Chondrocyte (in vitro differentiated cells): ENCODE measurements around the gene GUCY1B1. TPM values are rescaled to one million over a fixed set of nuclear protein-coding genes. Genes with fewer than 3 reads are reported as not detected.

Source experiments
- DNase-seq: peaks from one replicate; pipeline ENCODE4 v3.0.0; 2021; ENCODE audit warnings: mixed read lengths, low spot score
- H3K27ac Mint-ChIP-seq: one replicate; pipeline ENCODE4 v1.8.0; 2021; ENCODE audit warnings: mild to moderate bottlenecking, moderate library complexity, mixed read lengths; ENCODE audit not compliant: unreplicated experiment
- H3K27me3 Mint-ChIP-seq: 2 replicates; pipeline ENCODE4 v1.8.0; 2021; ENCODE audit warnings: low read depth, mixed read lengths
- H3K36me3 Mint-ChIP-seq: 2 replicates; pipeline ENCODE4 v1.8.0; 2021; ENCODE audit warnings: low read depth, mixed read lengths
- H3K4me1 Mint-ChIP-seq: 2 replicates; pipeline ENCODE4 v1.8.0; 2021; ENCODE audit warnings: low read depth, mild to moderate bottlenecking, mixed read lengths
- H3K4me3 Mint-ChIP-seq: one replicate; pipeline ENCODE4 v1.8.0; 2021; ENCODE audit warnings: mild to moderate bottlenecking, moderate library complexity, mixed read lengths; ENCODE audit not compliant: unreplicated experiment
- H3K9me3 Mint-ChIP-seq: 2 replicates; pipeline ENCODE4 v1.8.0; 2021; ENCODE audit warnings: low read depth, mixed read lengths
- CTCF ChIP-seq: fragments of 200-600 bp; sonication (generic); IDR thresholded peaks from 2 replicates; pipeline ENCODE4 v1.5.0; 2021; ENCODE audit warnings: antibody characterized with exemption, mild to moderate bottlenecking, moderate library complexity
- total RNA-seq: library from RNA; stranded (reverse); gene quantifications from 3 replicates; pipeline ENCODE4 v1.2.1, GENCODE V29; 2021

GUCY1B1 gene
- total RNA-seq, 1 donor from 2014 or later: 20.5 TPM

- Mint-ChIP-seq H3K4me1 (peaks cover 30% of the 10 kb centered on the region), H3K4me3 (no peak overlapping the region), H3K36me3 (peaks cover 8% of the 10 kb centered on the region), H3K9me3 (no peaks in the 10 kb centered on the region), H3K27ac (no peak overlapping the region), H3K27me3 (no peaks in the 10 kb centered on the region)
- DNase-seq: no peak
- TF ChIP-seq CTCF: no peak
Observed at GRCh38 chr4:155785828-155786227, 27.0 kb downstream of the GUCY1B1 start.

- peaks cover 8% of the 10 kb centered on the region for H3K36me3 Mint-ChIP-seq
- no peak for DNase-seq
- H3K4me3 Mint-ChIP-seq: no peak overlapping the region
Observed at GRCh38 chr4:155787113-155787710, 28.4 kb downstream of the GUCY1B1 start.

GRCh38 chr4:155789391-155789790 lies 30.6 kb downstream of the GUCY1B1 start:
- Mint-ChIP-seq H3K9me3 (no peaks in the 10 kb centered on the region), H3K4me3 (no peak overlapping the region), H3K4me1 (peaks cover 21% of the 10 kb centered on the region), H3K27ac (no peak overlapping the region), H3K36me3 (peaks cover 8% of the 10 kb centered on the region), H3K27me3 (no peaks in the 10 kb centered on the region)
- DNase-seq: no peak
- TF ChIP-seq CTCF: no peak

More at GRCh38 chr4:155787113-155787710, 28.4 kb downstream of the GUCY1B1 start:
- peak; percentile 93 for TF ChIP-seq CTCF
- Mint-ChIP-seq H3K27me3 (no peaks in the 10 kb centered on the region), H3K4me1 (peaks cover 25% of the 10 kb centered on the region), H3K9me3 (no peaks in the 10 kb centered on the region), H3K27ac (no peak overlapping the region)

GRCh38 chr4:155789982-155790381 lies 31.2 kb downstream of the GUCY1B1 start:
- no peak for DNase-seq
- Mint-ChIP-seq H3K4me1 (peaks cover 17% of the 10 kb centered on the region), H3K27me3 (no peaks in the 10 kb centered on the region), H3K36me3 (peaks cover 8% of the 10 kb centered on the region), H3K9me3 (no peaks in the 10 kb centered on the region), H3K27ac (no peak overlapping the region), H3K4me3 (no peak overlapping the region)
- no peak for TF ChIP-seq CTCF

- H3K4me1 Mint-ChIP-seq: peaks cover 9% of the 10 kb centered on the region
- no peak for DNase-seq
Observed at GRCh38 chr4:155794589-155795236, 35.9 kb downstream of the GUCY1B1 start.

More at GRCh38 chr4:155794589-155795236, 35.9 kb downstream of the GUCY1B1 start:
- Mint-ChIP-seq H3K27ac (no peak overlapping the region), H3K9me3 (no peaks in the 10 kb centered on the region), H3K27me3 (no peaks in the 10 kb centered on the region), H3K36me3 (peaks cover 10% of the 10 kb centered on the region), H3K4me3 (no peak overlapping the region)
- TF ChIP-seq CTCF: no peak
